Endodermal cell (in vitro differentiated cells): ENCODE results near the gene OPRM1. TPM values are rescaled to one million over a fixed set of nuclear protein-coding genes. Genes with fewer than 3 reads are reported as not detected.

Source experiments
- DNase-seq: peaks from one replicate; pipeline ENCODE4 v3.0.0-alpha.2; 2017
- H3K27ac ChIP-seq: 2 replicates; pipeline ENCODE4 v1.5.1; 2013; ENCODE audit warnings: mild to moderate bottlenecking, low read depth, low read length, moderate library complexity
- H3K27me3 ChIP-seq: 2 replicates; pipeline ENCODE4 v1.6.1; 2013; ENCODE audit warnings: mild to moderate bottlenecking, low read length, moderate library complexity; ENCODE audit not compliant: insufficient read depth, control insufficient read depth, poor library complexity, severe bottlenecking
- H3K36me3 ChIP-seq: 2 replicates; pipeline ENCODE4 v1.7.0; 2013; ENCODE audit warnings: mild to moderate bottlenecking, low read length, moderate library complexity; ENCODE audit not compliant: control insufficient read depth, insufficient read depth
- H3K4me1 ChIP-seq: one replicate; pipeline ENCODE4 v1.7.0; 2013; ENCODE audit warnings: low read length; ENCODE audit not compliant: control insufficient read depth, insufficient read depth
- H3K4me3 ChIP-seq: 2 replicates; pipeline ENCODE4 v1.5.1; 2013; ENCODE audit warnings: mild to moderate bottlenecking, low read length, moderate library complexity
- H3K9ac ChIP-seq: 2 replicates; pipeline ENCODE4 v1.6.1; 2013; ENCODE audit warnings: mild to moderate bottlenecking, low read length, moderate library complexity; ENCODE audit not compliant: poor library complexity, severe bottlenecking; ENCODE audit errors: extremely low read depth
- H3K9me3 ChIP-seq: 2 replicates; pipeline ENCODE4 v1.6.1; 2013; ENCODE audit warnings: mild to moderate bottlenecking, low read length, moderate library complexity; ENCODE audit not compliant: control insufficient read depth
- H3K27ac Mint-ChIP-seq: 2 replicates; pipeline ENCODE4 v1.8.0; 2020; ENCODE audit warnings: mixed read lengths
- H3K27me3 Mint-ChIP-seq: 2 replicates; pipeline ENCODE4 v1.8.0; 2021; ENCODE audit warnings: mild to moderate bottlenecking, mixed read lengths; ENCODE audit not compliant: insufficient read depth
- H3K36me3 Mint-ChIP-seq: 2 replicates; pipeline ENCODE4 v1.8.0; 2020; ENCODE audit warnings: low read depth, mixed read lengths
- H3K4me1 Mint-ChIP-seq: 2 replicates; pipeline ENCODE4 v1.8.0; 2020; ENCODE audit warnings: mixed read lengths
- H3K4me3 Mint-ChIP-seq: 2 replicates; pipeline ENCODE4 v1.8.0; 2020; ENCODE audit warnings: mild to moderate bottlenecking, moderate library complexity, mixed read lengths
- H3K9me3 Mint-ChIP-seq: 2 replicates; pipeline ENCODE4 v1.8.0; 2020; ENCODE audit warnings: mild to moderate bottlenecking, mixed read lengths
- CTCF ChIP-seq: fragments of 200-600 bp; sonication (generic); conservative IDR thresholded peaks from 2 replicates; pipeline ENCODE4 v1.5.0; 2021; ENCODE audit warnings: antibody characterized with exemption, mild to moderate bottlenecking
- WGBS, 2 experiments: methylation state at CpG; one replicate each; pipeline versions ENCODE4 v1.1.5 to v1.1.7; 2013; ENCODE audit warnings: missing lambda C conversion rate in 2 of 2, mixed read lengths in 1 of 2; ENCODE audit not compliant: insufficient coverage in 1 of 2, insufficient read length in 1 of 2; 5-methylcytosine and 5-hydroxymethylcytosine counted together
- total RNA-seq, 2 donors: library from RNA; stranded (reverse); fragmentation: NEBNext Ultra II Directional in 1 of 2; extraction: Animal tissue kit (Norgen Biotek cat#: 25700) in 1 of 2; gene quantifications; 2 replicates in 1 of 2; 3 replicates in 1 of 2; pipeline ENCODE4 v1.2.1, GENCODE V29; 2021

The OPRM1 gene
- total RNA-seq, 2 donors from 2014 or later, result not detected

GRCh38 chr6:154232013-154232910 lies 193.2 kb downstream of the OPRM1 start:
- Histone ChIP-seq H3K36me3 (no peaks in the 10 kb centered on the region), H3K27ac (no peak overlapping the region), H3K9ac (no peak overlapping the region), H3K27me3 (no peaks in the 10 kb centered on the region), H3K4me3 (no peak overlapping the region), H3K4me1 (no peaks in the 10 kb centered on the region), H3K9me3 (no peaks in the 10 kb centered on the region)
- H3K27me3 Mint-ChIP-seq, result no peaks in the 10 kb centered on the region
- no peak for TF ChIP-seq CTCF
- WGBS, 2 experiments, result 89 to 100% methylated on average over 2 to 7 of the region's 7 CpGs
- H3K36me3 Mint-ChIP-seq, result no peaks in the 10 kb centered on the region
- H3K4me3 Mint-ChIP-seq, result no peak overlapping the region
- H3K27ac Mint-ChIP-seq, result no peak overlapping the region
- DNase-seq, result no peak
- no peaks in the 10 kb centered on the region for H3K9me3 Mint-ChIP-seq
- peaks cover 5% of the 10 kb centered on the region for H3K4me1 Mint-ChIP-seq

GRCh38 chr6:154233383-154233782 lies 194.3 kb downstream of the OPRM1 start:
- Histone ChIP-seq H3K27ac (no peak overlapping the region), H3K4me3 (no peak overlapping the region), H3K9ac (no peak overlapping the region), H3K36me3 (no peaks in the 10 kb centered on the region), H3K4me1 (no peaks in the 10 kb centered on the region), H3K27me3 (no peaks in the 10 kb centered on the region), H3K9me3 (no peaks in the 10 kb centered on the region)
- H3K27ac Mint-ChIP-seq, result no peak overlapping the region
- no peaks in the 10 kb centered on the region for H3K27me3 Mint-ChIP-seq
- H3K36me3 Mint-ChIP-seq, result no peaks in the 10 kb centered on the region
- TF ChIP-seq CTCF, result no peak
- 92% methylated on average over 1 of the region's 2 CpGs; no CpG with 5 or more reads in 1 of the 2 experiments for WGBS, 2 experiments
- no peak for DNase-seq
- peaks cover 5% of the 10 kb centered on the region for H3K4me1 Mint-ChIP-seq
- H3K9me3 Mint-ChIP-seq, result no peaks in the 10 kb centered on the region
- no peak overlapping the region for H3K4me3 Mint-ChIP-seq

GRCh38 chr6:154234019-154234772 lies 195.2 kb downstream of the OPRM1 start:
- H3K27ac ChIP-seq, result no peak overlapping the region
- Mint-ChIP-seq H3K27me3 (no peaks in the 10 kb centered on the region), H3K27ac (no peak overlapping the region), H3K4me1 (peaks cover 5% of the 10 kb centered on the region), H3K9me3 (no peaks in the 10 kb centered on the region), H3K4me3 (no peak overlapping the region), H3K36me3 (no peaks in the 10 kb centered on the region)
- no peak for DNase-seq
- H3K9ac ChIP-seq, result no peak overlapping the region
- no peak for TF ChIP-seq CTCF
- no peaks in the 10 kb centered on the region for H3K9me3 ChIP-seq
- H3K36me3 ChIP-seq, result no peaks in the 10 kb centered on the region
- H3K4me3 ChIP-seq, result no peak overlapping the region
- WGBS, 2 experiments, result 93% methylated on average over 2 to 4 of the region's 4 CpGs
- no peaks in the 10 kb centered on the region for H3K4me1 ChIP-seq
- H3K27me3 ChIP-seq, result no peaks in the 10 kb centered on the region
